Skin of body (tissue), 2 donors: ENCODE results near the gene MRPL37. TPM values are rescaled to one million over a fixed set of nuclear protein-coding genes. Genes with fewer than 3 reads are reported as not detected.

Experiments used
- DNase-seq: peaks from one replicate; lab custom pipeline; 2025; lab: John Stamatoyannopoulos, UW
- total RNA-seq: library from RNA; depleted of rRNA; stranded (reverse); fragments of >200 nt; gene quantifications from one replicate; pipeline ENCODE4 v1.2.3, GENCODE V29; 2014

Gene MRPL37
- total RNA-seq, 1 donor from 2014 or later = 26.2 TPM

- DNase-seq = no peak
Measured at GRCh38 chr1:54239631-54240031, 39.7 kb downstream of the MRPL37 start.

GRCh38 chr1:54240741-54241335, 40.9 kb downstream of the MRPL37 start:
- no peak for DNase-seq

GRCh38 chr1:54241364-54241763, 41.4 kb downstream of the MRPL37 start:
- no peak for DNase-seq

GRCh38 chr1:54243022-54243421, 43.1 kb downstream of the MRPL37 start:
- no peak for DNase-seq

GRCh38 chr1:54244655-54245054, 44.7 kb downstream of the MRPL37 start:
- no peak for DNase-seq

- DNase-seq = no peak
Measured at GRCh38 chr1:54245501-54245900, 45.5 kb downstream of the MRPL37 start.

- DNase-seq = no peak
Measured at GRCh38 chr1:54246116-54246721, 46.3 kb downstream of the MRPL37 start.

- no peak for DNase-seq
Measured at GRCh38 chr1:54247863-54248515, 48.0 kb downstream of the MRPL37 start.

- DNase-seq = no peak
Measured at GRCh38 chr1:54248966-54249365, 49.0 kb downstream of the MRPL37 start.

GRCh38 chr1:54249819-54250435, 50.0 kb downstream of the MRPL37 start:
- peak; percentile 91 for DNase-seq

GRCh38 chr1:54250670-54251069, 50.7 kb downstream of the MRPL37 start:
- DNase-seq = no peak

GRCh38 chr1:54252371-54252936, 52.5 kb downstream of the MRPL37 start:
- no peak for DNase-seq

GRCh38 chr1:54253480-54253879, 53.5 kb downstream of the MRPL37 start:
- no peak for DNase-seq

GRCh38 chr1:54254055-54254454, 54.1 kb downstream of the MRPL37 start:
- no peak for DNase-seq

- no peak for DNase-seq
Measured at GRCh38 chr1:54255026-54255702, 55.2 kb downstream of the MRPL37 start.

- no peak for DNase-seq
Measured at GRCh38 chr1:54256522-54257345, 56.8 kb downstream of the MRPL37 start.

- no peak for DNase-seq
Measured at GRCh38 chr1:54257346-54257620, 57.3 kb downstream of the MRPL37 start.

- no peak for DNase-seq
Measured at GRCh38 chr1:54257876-54258275, 57.9 kb downstream of the MRPL37 start.

GRCh38 chr1:54259546-54260140, 59.7 kb downstream of the MRPL37 start:
- DNase-seq = no peak

- DNase-seq = no peak
Measured at GRCh38 chr1:54260810-54261209, 60.8 kb downstream of the MRPL37 start.

- DNase-seq = no peak
Measured at GRCh38 chr1:54262244-54262643, 62.3 kb downstream of the MRPL37 start.
